OCI-LY7 (cell line): ENCODE results near the gene SAXO2. TPM values are rescaled to one million over a fixed set of nuclear protein-coding genes. Genes with fewer than 3 reads are reported as not detected.
A peak's percentile ranks its signal among the peaks of the same experiment; 100 is the strongest.
"Not testable (repeated sequence)": the region's sequence is repeated elsewhere in the genome, so short reads cannot be mapped to it uniquely, and the experiment has no call there.

Experiments
- BruUV-seq: library from RNA; stranded (reverse); fragments of 400-500 nt; replicated peaks from 2 replicates; lab custom pipeline; 2021; lab: Mats Ljungman, UMichigan
- CTCF ChIA-PET: fragments of 300-600 bp; sonication (Branson Sonifier 250); formaldehyde crosslinking; loops from one replicate; lab custom pipeline; 2022; ENCODE audit warnings: antibody characterized with exemption; ENCODE audit not compliant: unreplicated experiment; lab: Charles Lee
- POLR2A ChIA-PET: fragments of 300-600 bp; sonication (Branson Sonifier 250); formaldehyde crosslinking; loops from one replicate; lab custom pipeline; 2022; ENCODE audit warnings: antibody characterized with exemption; lab: Charles Lee
- DNase-seq: peaks from one replicate; pipeline ENCODE4 v3.0.0-alpha.2; 2015; ENCODE audit warnings: low spot score
- H2AFZ ChIP-seq: fragments of 200-600 bp; sonication (generic), shearing (Covaris generic); 2 replicates; pipeline ENCODE4 v1.6.1; 2014; ENCODE audit warnings: mild to moderate bottlenecking, antibody characterized with exemption, low read length, moderate library complexity
- H3K27ac ChIP-seq: fragments of 200-600 bp; sonication (generic); 2 replicates; pipeline ENCODE4 v1.5.1; 2014; ENCODE audit warnings: mixed run types, low read depth, mild to moderate bottlenecking, moderate library complexity, low read length, inconsistent platforms; ENCODE audit not compliant: poor library complexity, severe bottlenecking
- H3K36me3 ChIP-seq: fragments of 200-600 bp; sonication (generic); 2 replicates; pipeline ENCODE4 v1.6.1; 2014; ENCODE audit warnings: mild to moderate bottlenecking, antibody characterized with exemption, low read length, moderate library complexity, mixed read lengths; ENCODE audit not compliant: insufficient read depth
- H3K4me1 ChIP-seq: fragments of 200-600 bp; sonication (generic); 2 replicates; pipeline ENCODE4 v1.5.1; 2014; ENCODE audit warnings: mild to moderate bottlenecking, low read length; ENCODE audit not compliant: insufficient read depth, poor library complexity, severe bottlenecking
- H3K4me2 ChIP-seq: fragments of 200-600 bp; sonication (generic); 2 replicates; pipeline ENCODE4 v1.6.1; 2014; ENCODE audit warnings: mild to moderate bottlenecking, low read length
- H3K4me3 ChIP-seq: fragments of 200-600 bp; sonication (generic); 2 replicates; pipeline ENCODE4 v1.5.1; 2014; ENCODE audit warnings: mild to moderate bottlenecking, low read depth, low read length; ENCODE audit not compliant: poor library complexity, severe bottlenecking
- H3K79me2 ChIP-seq: fragments of 200-600 bp; sonication (generic); 2 replicates; pipeline ENCODE4 v1.6.1; 2016; ENCODE audit warnings: low read depth, mild to moderate bottlenecking, low read length, moderate library complexity, mixed read lengths; ENCODE audit not compliant: insufficient read depth
- H3K9me2 ChIP-seq: fragments of 200-600 bp; sonication (generic); 2 replicates; pipeline ENCODE4 v1.6.1; 2016; ENCODE audit warnings: mild to moderate bottlenecking, low read length, mixed read lengths; ENCODE audit not compliant: insufficient read depth
- H3K9me3 ChIP-seq: fragments of 200-600 bp; sonication (generic); 2 replicates; pipeline ENCODE4 v1.6.1; 2014; ENCODE audit warnings: mild to moderate bottlenecking, mixed run types, low read length, mixed read lengths
- H4K20me1 ChIP-seq: fragments of 200-600 bp; sonication (generic); 2 replicates; pipeline ENCODE4 v1.6.1; 2014; ENCODE audit warnings: mild to moderate bottlenecking, antibody characterized with exemption, low read length, moderate library complexity, mixed read lengths; ENCODE audit not compliant: insufficient read depth
- EZH2phosphoT487 ChIP-seq: fragments of 200-600 bp; sonication (generic); IDR thresholded peaks from 2 replicates; pipeline ENCODE4 v1.6.1; 2018; ENCODE audit warnings: low read depth, borderline replicate concordance, mild to moderate bottlenecking, mixed run types, antibody characterized with exemption, low read length, moderate library complexity, mixed read lengths
- intact Hi-C: fragments of 100-400 bp; cut with micrococcal nuclease; formaldehyde crosslinking; loops from one replicate; pipeline ENCODE4 v1.10.0; 2022; ENCODE audit not compliant: unreplicated experiment
- total RNA-seq, 2 experiments: library from RNA; depleted of rRNA in 1 of 2; stranded (reverse); fragments of >200 nt in 1 of 2; shearing (Covaris generic) in 1 of 2; gene quantifications; 2 replicates each; pipeline ENCODE4 v1.2.3, GENCODE V29; 2014 to 2022
- TF ChIP-seq, protein P1 (sequence below): fragments of 200-600 bp; sonication (generic); conservative IDR thresholded peaks from 2 replicates; pipeline ENCODE4 v1.5.1; 2014; ENCODE audit warnings: mild to moderate bottlenecking, antibody characterized with exemption, low read length, moderate library complexity, mixed read lengths

The SAXO2 gene
- total RNA-seq, 2 experiments from 2014 or later, result 1.9 to 6.5 TPM

DNA sequence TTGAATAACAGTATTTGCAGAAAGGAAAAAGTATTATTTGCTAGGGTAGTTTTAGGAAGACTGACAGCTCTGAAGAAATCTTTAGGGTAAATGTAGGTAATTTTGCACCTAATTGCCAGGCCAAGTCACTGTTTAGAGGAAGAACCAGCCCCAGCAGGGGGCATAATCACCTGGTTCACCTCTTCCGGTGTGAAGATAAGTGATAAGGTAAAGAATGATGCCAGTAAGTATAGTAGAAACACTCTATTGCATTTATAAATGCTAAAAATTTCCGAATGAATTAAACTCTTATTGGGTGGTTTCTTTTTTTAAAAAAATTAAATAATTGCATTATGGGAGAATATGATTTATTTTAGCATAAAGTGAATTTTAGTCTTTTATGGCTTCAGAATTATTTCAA, 21.8 kb downstream of the SAXO2 start:
- H3K79me2 ChIP-seq, H3K9me3 ChIP-seq, H3K27ac ChIP-seq, H3K4me1 ChIP-seq, DNase-seq, intact Hi-C loops, CTCF ChIA-PET, H4K20me1 ChIP-seq, H3K4me3 ChIP-seq, H2AFZ ChIP-seq, H3K36me3 ChIP-seq, BruUV-seq, POLR2A ChIA-PET, H3K4me2 ChIP-seq, H3K9me2 ChIP-seq: not testable (repeated sequence)
- TF ChIP-seq, protein P1, sequence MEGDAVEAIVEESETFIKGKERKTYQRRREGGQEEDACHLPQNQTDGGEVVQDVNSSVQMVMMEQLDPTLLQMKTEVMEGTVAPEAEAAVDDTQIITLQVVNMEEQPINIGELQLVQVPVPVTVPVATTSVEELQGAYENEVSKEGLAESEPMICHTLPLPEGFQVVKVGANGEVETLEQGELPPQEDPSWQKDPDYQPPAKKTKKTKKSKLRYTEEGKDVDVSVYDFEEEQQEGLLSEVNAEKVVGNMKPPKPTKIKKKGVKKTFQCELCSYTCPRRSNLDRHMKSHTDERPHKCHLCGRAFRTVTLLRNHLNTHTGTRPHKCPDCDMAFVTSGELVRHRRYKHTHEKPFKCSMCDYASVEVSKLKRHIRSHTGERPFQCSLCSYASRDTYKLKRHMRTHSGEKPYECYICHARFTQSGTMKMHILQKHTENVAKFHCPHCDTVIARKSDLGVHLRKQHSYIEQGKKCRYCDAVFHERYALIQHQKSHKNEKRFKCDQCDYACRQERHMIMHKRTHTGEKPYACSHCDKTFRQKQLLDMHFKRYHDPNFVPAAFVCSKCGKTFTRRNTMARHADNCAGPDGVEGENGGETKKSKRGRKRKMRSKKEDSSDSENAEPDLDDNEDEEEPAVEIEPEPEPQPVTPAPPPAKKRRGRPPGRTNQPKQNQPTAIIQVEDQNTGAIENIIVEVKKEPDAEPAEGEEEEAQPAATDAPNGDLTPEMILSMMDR, result peak; percentile 29; the same call in 1 of the 2 replicates

DNA sequence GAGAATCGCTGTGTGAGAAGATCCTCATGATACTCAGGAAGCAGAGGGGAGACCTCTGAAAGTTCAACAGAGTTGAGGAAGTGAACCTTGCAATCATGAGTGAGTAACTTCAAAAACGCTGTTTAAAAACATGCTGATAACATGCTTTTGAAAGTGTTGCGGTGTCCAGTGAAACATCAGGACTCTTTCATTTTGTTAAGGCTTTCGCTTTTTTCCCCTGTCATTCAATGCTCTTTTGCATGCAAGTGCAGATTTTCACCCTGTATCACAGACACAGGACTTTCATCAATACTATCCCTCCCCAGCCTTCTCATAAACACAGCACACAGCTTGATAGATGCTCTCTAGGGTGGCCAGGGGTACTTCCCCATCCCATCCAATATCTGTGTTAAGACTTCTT, 23.9 kb downstream of the SAXO2 start:
- CTCF ChIA-PET, H3K4me1 ChIP-seq, H3K4me2 ChIP-seq, H3K79me2 ChIP-seq, H3K9me3 ChIP-seq, H3K9me2 ChIP-seq, H4K20me1 ChIP-seq, intact Hi-C loops, H3K4me3 ChIP-seq, H3K36me3 ChIP-seq, H2AFZ ChIP-seq, BruUV-seq, POLR2A ChIA-PET, DNase-seq, H3K27ac ChIP-seq: not testable (repeated sequence)

DNA sequence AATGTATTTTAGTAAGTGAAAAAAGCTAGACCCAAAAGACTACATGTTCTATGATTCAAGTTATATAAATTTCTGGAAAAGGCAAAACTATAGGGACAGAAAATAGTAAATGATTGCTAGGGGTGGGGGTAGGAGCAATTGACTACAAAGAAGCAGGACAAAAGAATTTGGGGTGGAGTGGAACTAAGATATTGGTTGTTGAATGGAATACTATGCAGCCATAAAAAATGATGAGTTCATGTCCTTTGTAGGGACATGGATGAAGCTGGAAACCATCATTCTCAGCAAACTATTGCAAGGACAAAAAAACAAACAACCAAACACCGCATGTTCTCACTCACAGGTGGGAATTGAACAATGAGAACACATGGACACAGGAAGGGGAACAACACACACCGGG, 25.6 kb downstream of the SAXO2 start:
- POLR2A ChIA-PET, H3K9me3 ChIP-seq, H3K9me2 ChIP-seq, H4K20me1 ChIP-seq, DNase-seq, H3K79me2 ChIP-seq, H3K4me2 ChIP-seq, H3K36me3 ChIP-seq, intact Hi-C loops, H3K27ac ChIP-seq, BruUV-seq, H2AFZ ChIP-seq, CTCF ChIA-PET, H3K4me1 ChIP-seq, H3K4me3 ChIP-seq: not testable (repeated sequence)

DNA sequence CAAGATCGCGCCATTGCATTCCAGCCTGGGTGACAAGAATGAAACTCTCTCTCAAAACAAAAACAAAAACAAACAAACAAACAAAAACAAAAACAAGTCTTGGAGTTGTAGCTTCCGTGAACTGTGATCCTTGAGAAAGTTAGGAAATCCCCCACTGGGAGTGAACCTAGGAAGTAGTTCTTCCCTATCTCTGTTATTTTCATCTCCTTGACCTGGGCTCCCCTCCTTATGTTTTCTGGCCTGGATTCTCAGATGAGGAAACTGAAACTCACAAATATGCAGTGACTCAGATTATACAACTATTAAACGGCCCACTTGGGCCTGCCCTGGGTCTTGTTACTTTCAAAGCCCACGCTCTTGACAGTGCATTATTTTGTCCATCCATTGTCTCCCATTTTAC, 29.7 kb downstream of the SAXO2 start:
- H3K9me2 ChIP-seq, result no peaks in the 10 kb centered on the region
- intact Hi-C loops, result no loop called here
- TF ChIP-seq EZH2phosphoT487, result no peak
- TF ChIP-seq, protein P1, result no peak
- ChIA-PET CTCF (no interaction called here), POLR2A (no interaction called here)
- H3K9me3 ChIP-seq, result no peaks in the 10 kb centered on the region
- H4K20me1 ChIP-seq, result no peaks in the 10 kb centered on the region
- H3K27ac ChIP-seq, result no peak overlapping the region
- H3K4me1 ChIP-seq, result no peaks in the 10 kb centered on the region
- no peak overlapping the region for H3K4me2 ChIP-seq
- no peak overlapping the region for H3K4me3 ChIP-seq
- H2AFZ ChIP-seq, result no peak overlapping the region
- DNase-seq, result no peak
- H3K36me3 ChIP-seq, result no peaks in the 10 kb centered on the region
- H3K79me2 ChIP-seq, result no peaks in the 10 kb centered on the region
- no TSS peak for BruUV-seq
